Lung (tissue), 12 donors: ENCODE results near the gene KIF25. TPM values are rescaled to one million over a fixed set of nuclear protein-coding genes. Genes with fewer than 3 reads are reported as not detected.

Experiments used
- ATAC-seq: fragments of 200-7000 bp; cut with Tn5 transposase; one replicate; pipeline ENCODE4 v1.9.1; 2020; ENCODE audit warnings: moderate number of reproducible peaks; ENCODE audit not compliant: insufficient read depth, low FRiP score
- DNase-seq, 3 donors: peaks; one replicate each; pipeline ENCODE4 v3.0.0-alpha.2; 2013 to 2017
- H3K27ac ChIP-seq, 2 donors: one replicate each; pipeline ENCODE4 v1.5.1; 2013; ENCODE audit warnings: mild to moderate bottlenecking in 2 of 2, moderate library complexity in 2 of 2, control low read depth in 1 of 2, inconsistent platforms in 1 of 2, low read depth in 1 of 2, low read length in 1 of 2
- H3K27me3 ChIP-seq, 3 donors: one replicate each; pipeline ENCODE4 v1.5.1; 2013; ENCODE audit warnings: low read length in 2 of 3; ENCODE audit not compliant: control insufficient read depth in 3 of 3, insufficient read depth in 3 of 3
- H3K36me3 ChIP-seq, 4 donors: one replicate each; pipeline ENCODE4 v1.5.1; 2013; ENCODE audit warnings: low read length in 4 of 4, mild to moderate bottlenecking in 1 of 4, moderate library complexity in 1 of 4; ENCODE audit not compliant: control insufficient read depth in 4 of 4, insufficient read depth in 4 of 4
- H3K4me1 ChIP-seq, 5 donors: one replicate each; pipeline ENCODE4 v1.5.1; 2013; ENCODE audit warnings: low read length in 5 of 5, mild to moderate bottlenecking in 2 of 5, moderate library complexity in 1 of 5; ENCODE audit not compliant: control insufficient read depth in 5 of 5, insufficient read depth in 5 of 5
- H3K4me3 ChIP-seq: one replicate; pipeline ENCODE4 v1.5.1; 2013; ENCODE audit warnings: mild to moderate bottlenecking, control low read depth, moderate library complexity
- H3K9ac ChIP-seq, 2 donors: one replicate each; pipeline ENCODE4 v1.5.1; 2013; ENCODE audit warnings: low read length in 2 of 2, control low read depth in 1 of 2; ENCODE audit not compliant: insufficient read depth in 1 of 2
- H3K9me3 ChIP-seq, 4 donors: one replicate each; pipeline ENCODE4 v1.5.1; 2013; ENCODE audit warnings: low read length in 3 of 4, mild to moderate bottlenecking in 1 of 4, moderate library complexity in 1 of 4; ENCODE audit not compliant: control insufficient read depth in 4 of 4, insufficient read depth in 3 of 4
- CTCF ChIP-seq: IDR thresholded peaks from 2 replicates; pipeline ENCODE4 v1.5.1; 2012; ENCODE audit warnings: mild to moderate bottlenecking; ENCODE audit errors: control extremely low read depth, extremely low read depth
- WGBS, 2 donors: extraction: QIAGEN DNeasy Blood & Tissue Kit; methylation state at CpG; one replicate each; pipeline ENCODE4 v1.1.7; 2013; 5-methylcytosine and 5-hydroxymethylcytosine counted together
- polyA plus RNA-seq, 2 donors: library from polyadenylated mRNA; stranded (reverse); fragments of 200-250 nt; gene quantifications; one replicate each; pipeline ENCODE4 v1.2.1, GENCODE V29; 2013
- total RNA-seq, 2 donors: library from RNA; depleted of rRNA in 1 of 2; stranded (reverse); fragments of >200 nt in 1 of 2; gene quantifications; one replicate each; pipeline ENCODE4 v1.2.1, GENCODE V29; 2014 to 2021
- donor health status: control.
- donor health status: control.
- donor health status: Bipolar disorder and iron deficiency.
- donor health status: healthy.
- donor health status: DM: yes; HTN: yes; CAD: no.

The KIF25 gene
- total and polyA plus RNA-seq, 4 donors, result 0.24 to 5.3 (median 0.53) TPM

GRCh38 chr6:167949121-167949684 lies 48.3 kb upstream of the KIF25 start:
- H3K4me1 ChIP-seq, result peaks cover 0 to 7% (median 0%) of the 10 kb centered on the region in 5 donors
- ATAC-seq (no peak), DNase-seq (no peak)
- peaks cover 0 to 5% (median 0%) of the 10 kb centered on the region in 4 donors for H3K9me3 ChIP-seq
- H3K27me3 ChIP-seq, result no peaks in the 10 kb centered on the region
- H3K36me3 ChIP-seq, result peaks cover 32 to 72% (median 46%) of the 10 kb centered on the region in 4 donors
- H3K9ac ChIP-seq, result no peak overlapping the region
- WGBS, 2 donors, result 86 to 92% methylated on average over 7 of the region's 7 CpGs
- no peak for TF ChIP-seq CTCF
- no peak overlapping the region for H3K4me3 ChIP-seq
- no peak overlapping the region for H3K27ac ChIP-seq

GRCh38 chr6:167951781-167952511 lies 45.5 kb upstream of the KIF25 start:
- Histone ChIP-seq H3K9ac (no peak overlapping the region), H3K4me1 (peaks cover 0 to 5% (median 2%) of the 10 kb centered on the region in 5 donors), H3K27ac (no peak overlapping the region), H3K27me3 (no peaks in the 10 kb centered on the region), H3K36me3 (peaks cover 29 to 70% (median 40%) of the 10 kb centered on the region in 4 donors), H3K4me3 (no peak overlapping the region), H3K9me3 (peaks cover 0 to 5% (median 0%) of the 10 kb centered on the region in 4 donors)
- 96 to 97% methylated on average over 29 of the region's 29 CpGs for WGBS, 2 donors
- DNase-seq (no peak), ATAC-seq (no peak)
- no peak for TF ChIP-seq CTCF

- DNase-seq, result no peak
- Histone ChIP-seq H3K9ac (no peak overlapping the region), H3K9me3 (peaks cover 0 to 5% (median 0%) of the 10 kb centered on the region in 4 donors), H3K4me1 (peaks cover 0 to 7% (median 2%) of the 10 kb centered on the region in 5 donors), H3K36me3 (peaks cover 29 to 74% (median 40%) of the 10 kb centered on the region in 4 donors), H3K27me3 (no peaks in the 10 kb centered on the region), H3K27ac (no peak overlapping the region), H3K4me3 (no peak overlapping the region)
- ATAC-seq, result no peak
- no peak for TF ChIP-seq CTCF
- 86 to 94% methylated on average over 1 of the region's 1 CpG for WGBS, 2 donors
Observed at GRCh38 chr6:167952512-167952859, 45.0 kb upstream of the KIF25 start.
